Nephron progenitor cell (in vitro differentiated cells): ENCODE measurements around the gene MYO5A.

Source experiments
- DNase-seq: peaks from one replicate; pipeline ENCODE4 v3.0.0; 2021
- H3K27ac Mint-ChIP-seq: 2 replicates; pipeline ENCODE4 v1.8.0; 2021; ENCODE audit warnings: mild to moderate bottlenecking, moderate library complexity, mixed read lengths
- H3K27me3 Mint-ChIP-seq: 2 replicates; pipeline ENCODE4 v1.8.0; 2021; ENCODE audit warnings: mild to moderate bottlenecking, low read depth, mixed read lengths; ENCODE audit not compliant: poor library complexity
- H3K36me3 Mint-ChIP-seq: 2 replicates; pipeline ENCODE4 v1.8.0; 2021; ENCODE audit warnings: low read depth, mixed read lengths
- H3K4me1 Mint-ChIP-seq: 2 replicates; pipeline ENCODE4 v1.8.0; 2021; ENCODE audit warnings: mixed read lengths
- H3K4me3 Mint-ChIP-seq: 2 replicates; pipeline ENCODE4 v1.8.0; 2021; ENCODE audit warnings: mild to moderate bottlenecking, moderate library complexity, mixed read lengths
- H3K9me3 Mint-ChIP-seq: 2 replicates; pipeline ENCODE4 v1.8.0; 2021; ENCODE audit warnings: mild to moderate bottlenecking, moderate library complexity, mixed read lengths
- CTCF ChIP-seq: fragments of 200-600 bp; sonication (generic); IDR thresholded peaks from 2 replicates; pipeline ENCODE4 v1.5.0; 2021; ENCODE audit warnings: antibody characterized with exemption

MYO5A gene

GRCh38 chr15:52503788-52504496, 24.7 kb downstream of the MYO5A start:
- TF ChIP-seq CTCF: no peak
- H3K4me1 Mint-ChIP-seq: no peaks in the 10 kb centered on the region

GRCh38 chr15:52502608-52503007, 26.1 kb downstream of the MYO5A start:
- Mint-ChIP-seq H3K27ac (no peak overlapping the region), H3K4me3 (no peak overlapping the region), H3K4me1 (no peaks in the 10 kb centered on the region), H3K9me3 (no peaks in the 10 kb centered on the region), H3K36me3 (no peaks in the 10 kb centered on the region), H3K27me3 (no peaks in the 10 kb centered on the region)
- no peak for DNase-seq
- TF ChIP-seq CTCF: no peak

More at GRCh38 chr15:52503788-52504496, 24.7 kb downstream of the MYO5A start:
- no peaks in the 10 kb centered on the region for H3K9me3 Mint-ChIP-seq
- no peak overlapping the region for H3K27ac Mint-ChIP-seq
- H3K4me3 Mint-ChIP-seq: no peak overlapping the region
- H3K36me3 Mint-ChIP-seq: no peaks in the 10 kb centered on the region
- H3K27me3 Mint-ChIP-seq: no peaks in the 10 kb centered on the region
- no peak for DNase-seq

- H3K27ac Mint-ChIP-seq: no peak overlapping the region
- H3K9me3 Mint-ChIP-seq: no peaks in the 10 kb centered on the region
- no peak for TF ChIP-seq CTCF
- H3K27me3 Mint-ChIP-seq: no peaks in the 10 kb centered on the region
- no peak for DNase-seq
- no peaks in the 10 kb centered on the region for H3K4me1 Mint-ChIP-seq
- H3K36me3 Mint-ChIP-seq: no peaks in the 10 kb centered on the region
- no peak overlapping the region for H3K4me3 Mint-ChIP-seq
Measured at GRCh38 chr15:52499506-52499905, 29.2 kb downstream of the MYO5A start.

GRCh38 chr15:52498706-52499105, 30.0 kb downstream of the MYO5A start:
- H3K27ac Mint-ChIP-seq: no peak overlapping the region
- H3K27me3 Mint-ChIP-seq: no peaks in the 10 kb centered on the region
- no peak for TF ChIP-seq CTCF
- H3K36me3 Mint-ChIP-seq: no peaks in the 10 kb centered on the region
- H3K4me1 Mint-ChIP-seq: no peaks in the 10 kb centered on the region
- DNase-seq: no peak
- H3K4me3 Mint-ChIP-seq: no peak overlapping the region
- H3K9me3 Mint-ChIP-seq: no peaks in the 10 kb centered on the region

- no peak for TF ChIP-seq CTCF
- Mint-ChIP-seq H3K36me3 (no peaks in the 10 kb centered on the region), H3K4me3 (no peak overlapping the region), H3K27ac (no peak overlapping the region), H3K27me3 (no peaks in the 10 kb centered on the region), H3K4me1 (no peaks in the 10 kb centered on the region), H3K9me3 (no peaks in the 10 kb centered on the region)
- DNase-seq: no peak
Measured at GRCh38 chr15:52496776-52497470, 31.8 kb downstream of the MYO5A start.

- DNase-seq: no peak
- no peak overlapping the region for H3K4me3 Mint-ChIP-seq
- no peaks in the 10 kb centered on the region for H3K4me1 Mint-ChIP-seq
- no peaks in the 10 kb centered on the region for H3K27me3 Mint-ChIP-seq
- H3K9me3 Mint-ChIP-seq: no peaks in the 10 kb centered on the region
- no peak overlapping the region for H3K27ac Mint-ChIP-seq
- TF ChIP-seq CTCF: no peak
- H3K36me3 Mint-ChIP-seq: no peaks in the 10 kb centered on the region
Measured at GRCh38 chr15:52496175-52496574, 32.5 kb downstream of the MYO5A start.
